GM19035 (cell line): ENCODE measurements around the gene PTPRD.

Experiments
- ATAC-seq: cut with Tn5 transposase; IDR thresholded peaks from one replicate; pipeline ENCODE4 v1.9.1; 2021; ENCODE audit not compliant: unreplicated experiment

The PTPRD gene

DNA sequence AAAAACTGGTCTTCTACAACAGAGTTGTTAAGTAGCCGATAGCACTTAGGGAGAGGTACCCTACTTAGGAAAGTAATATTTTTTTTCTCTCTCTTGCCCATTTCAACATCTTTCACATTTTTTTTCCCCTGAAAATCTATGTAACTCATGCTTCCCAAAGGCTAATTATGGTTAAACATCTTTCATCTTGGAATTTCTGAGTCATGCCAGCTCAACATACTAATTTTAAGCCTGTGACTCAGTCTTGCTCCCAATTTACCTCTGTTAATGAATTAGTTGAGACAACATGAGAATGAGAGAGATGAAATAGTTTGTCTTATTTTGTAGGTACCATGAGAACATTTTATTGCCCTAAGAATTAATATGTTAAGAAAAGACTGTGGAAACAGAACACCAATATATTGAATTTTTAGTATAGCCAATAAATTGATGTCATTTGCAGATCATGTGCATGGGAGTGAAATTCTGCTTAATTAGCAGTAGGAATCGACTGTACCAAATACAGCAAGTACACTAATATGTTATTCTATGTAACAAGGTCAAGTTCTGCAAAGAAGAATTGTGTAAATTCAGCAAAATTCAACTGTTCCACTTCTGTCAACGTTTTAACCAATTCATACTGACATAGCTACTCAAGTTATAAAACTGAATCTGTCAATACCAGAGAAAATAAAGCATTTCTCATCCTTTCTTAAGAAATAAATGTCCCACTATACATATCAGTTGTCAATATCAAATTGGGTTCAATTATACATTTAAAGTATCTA lies 550.0 kb downstream of the PTPRD start:
- no peak for ATAC-seq

DNA sequence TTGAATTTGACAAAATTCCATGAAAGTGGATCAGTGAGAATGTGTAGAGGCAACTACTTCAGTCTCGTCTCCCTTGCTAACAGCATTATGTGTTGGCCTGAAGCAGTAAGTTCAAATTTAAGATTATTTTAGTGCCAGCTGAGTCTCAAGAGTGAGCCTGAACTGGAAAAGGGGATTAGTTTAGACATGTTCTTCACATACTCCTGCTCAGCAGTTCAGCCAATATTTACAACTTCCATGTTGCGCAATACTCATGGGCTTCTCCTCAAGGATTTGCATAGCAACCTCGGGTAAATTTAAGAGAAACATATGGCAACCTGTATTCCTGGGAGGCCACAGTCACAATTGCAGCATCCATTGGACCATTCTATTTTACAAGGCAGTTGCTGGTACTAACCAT lies 553.8 kb downstream of the PTPRD start:
- no peak for ATAC-seq

DNA sequence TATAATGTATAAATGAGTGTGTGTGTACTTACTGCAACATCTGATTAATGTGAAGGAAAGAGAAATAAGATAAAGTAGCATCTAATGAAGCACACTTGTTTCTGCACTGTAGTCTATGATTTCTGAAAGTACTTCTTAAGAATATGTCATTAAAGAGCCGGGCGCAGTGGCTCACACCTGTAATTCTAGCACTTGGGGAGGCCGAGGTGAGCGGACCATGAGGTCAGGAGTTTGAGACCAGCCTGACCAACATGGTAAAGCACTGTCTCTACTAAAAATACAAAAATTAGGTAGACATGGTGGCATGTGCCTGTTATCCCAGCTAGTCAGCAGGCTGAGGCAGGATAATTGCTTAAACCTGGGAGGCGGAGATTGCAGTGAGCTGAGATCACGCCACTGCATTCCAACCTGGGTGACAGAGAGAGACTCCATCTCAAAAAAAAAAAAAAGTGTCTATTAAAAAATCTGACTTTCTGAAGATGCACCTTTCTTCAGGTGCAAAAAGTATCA lies 556.9 kb downstream of the PTPRD start:
- ATAC-seq: no peak

DNA sequence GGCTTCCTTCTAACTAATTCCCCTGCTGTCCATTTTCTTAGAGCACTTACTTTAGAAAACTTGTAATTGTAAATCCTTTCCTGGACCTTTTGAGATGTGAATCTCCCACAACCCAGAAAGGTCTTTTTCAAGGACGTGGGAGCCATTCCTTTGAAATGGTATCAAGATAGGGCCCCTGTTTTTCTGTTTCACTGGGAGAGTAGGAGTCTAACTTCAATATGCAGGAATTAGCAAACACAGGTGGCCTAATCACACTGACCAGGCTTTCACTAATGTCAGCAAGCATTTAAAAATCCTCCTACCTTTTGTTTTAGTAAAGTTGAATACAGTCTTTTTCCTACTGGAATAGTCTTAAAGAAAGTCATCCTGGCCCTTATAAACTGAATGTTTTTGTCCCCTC lies 558.3 kb downstream of the PTPRD start:
- ATAC-seq: no peak

DNA sequence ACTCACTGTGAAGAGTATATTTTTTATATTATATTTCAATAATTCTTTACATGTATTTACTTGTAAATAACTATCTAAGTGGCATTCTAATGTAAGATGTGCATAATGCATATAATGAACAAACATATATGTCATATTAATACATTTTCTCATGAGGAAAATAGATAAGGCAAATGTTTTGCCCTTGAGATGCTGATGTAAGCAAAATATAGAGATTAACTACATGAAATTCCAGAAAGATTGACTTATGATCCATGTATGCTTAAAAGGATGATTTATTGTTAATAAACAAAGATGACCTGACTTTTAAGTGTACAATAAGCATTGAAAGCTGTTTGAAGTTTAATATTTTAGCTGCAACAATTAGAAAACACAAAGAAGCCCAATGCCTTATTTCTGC lies 559.9 kb downstream of the PTPRD start:
- ATAC-seq: no peak

DNA sequence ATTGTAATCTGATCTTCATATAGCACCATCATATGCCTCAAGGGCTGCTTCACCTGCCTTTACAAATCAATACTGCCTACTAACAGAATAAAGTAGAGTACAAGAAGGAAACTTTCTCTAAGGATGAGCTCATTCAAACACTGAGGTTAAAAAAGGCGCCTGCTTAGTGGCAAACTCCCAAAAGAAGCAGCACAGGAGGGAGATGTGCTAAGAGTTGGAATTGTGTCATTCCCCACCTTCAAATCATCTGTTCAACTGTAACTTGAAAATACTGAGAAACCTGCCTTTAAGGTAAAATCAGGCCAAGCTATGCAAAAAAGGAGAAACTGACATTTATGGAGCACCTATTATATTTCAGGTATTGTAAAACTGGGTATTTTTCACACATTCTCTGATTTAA lies 560.6 kb downstream of the PTPRD start:
- no peak for ATAC-seq

DNA sequence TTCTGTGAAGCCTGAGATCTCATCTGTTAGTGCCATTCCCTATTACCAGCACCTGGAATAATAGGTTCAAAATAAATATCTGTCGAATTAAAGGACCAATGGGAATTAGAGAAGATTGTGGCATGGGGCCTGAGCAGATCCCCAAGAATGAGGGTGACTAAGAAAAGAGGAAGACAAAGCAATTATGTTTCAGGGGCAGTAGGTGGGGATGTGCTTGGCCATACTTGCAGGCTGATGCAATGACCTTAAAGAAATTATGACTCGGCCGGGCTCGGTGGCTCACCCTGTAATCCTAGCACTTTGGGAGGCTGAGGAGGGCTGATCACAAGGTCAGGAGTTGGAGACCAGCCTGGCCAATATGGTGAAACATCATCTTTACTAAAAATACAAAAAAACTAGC lies 562.8 kb downstream of the PTPRD start:
- ATAC-seq: no peak

DNA sequence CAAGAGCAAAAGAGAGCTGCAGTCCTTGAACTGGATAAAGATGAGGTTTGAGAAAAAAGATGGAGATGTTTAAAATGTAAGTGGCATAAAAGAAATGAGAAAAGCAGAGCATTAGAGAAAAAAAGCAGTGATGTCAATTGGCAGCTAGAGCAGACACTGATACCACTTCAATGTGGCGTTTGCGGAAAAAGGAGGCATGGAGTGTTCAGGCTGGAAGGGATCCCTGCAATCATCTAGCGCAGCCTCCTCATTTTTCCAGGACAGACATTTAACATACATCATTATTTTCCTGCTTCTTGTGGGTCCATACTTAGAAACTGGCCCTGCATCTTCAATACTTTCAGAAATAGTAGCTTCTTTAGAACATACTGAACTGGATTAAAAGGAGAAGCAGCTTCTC lies 563.8 kb downstream of the PTPRD start:
- ATAC-seq: no peak

DNA sequence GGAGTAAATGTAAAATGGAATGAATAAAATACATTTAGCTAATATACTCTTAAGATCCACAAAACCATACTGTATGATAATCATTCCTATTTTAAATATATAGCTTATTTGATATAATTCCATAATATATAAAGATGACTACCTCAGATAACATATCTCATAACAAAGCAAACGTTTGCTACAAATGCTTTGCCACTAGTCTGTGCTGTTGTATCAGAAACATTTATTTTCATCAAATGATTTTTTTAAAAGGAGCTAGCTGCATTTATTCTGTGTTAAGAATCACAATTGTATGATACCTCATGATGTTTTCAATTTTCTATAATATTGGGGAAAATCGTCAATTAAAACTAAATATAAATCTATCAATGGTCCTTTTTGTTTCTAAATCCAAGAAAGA lies 567.2 kb downstream of the PTPRD start:
- no peak for ATAC-seq

DNA sequence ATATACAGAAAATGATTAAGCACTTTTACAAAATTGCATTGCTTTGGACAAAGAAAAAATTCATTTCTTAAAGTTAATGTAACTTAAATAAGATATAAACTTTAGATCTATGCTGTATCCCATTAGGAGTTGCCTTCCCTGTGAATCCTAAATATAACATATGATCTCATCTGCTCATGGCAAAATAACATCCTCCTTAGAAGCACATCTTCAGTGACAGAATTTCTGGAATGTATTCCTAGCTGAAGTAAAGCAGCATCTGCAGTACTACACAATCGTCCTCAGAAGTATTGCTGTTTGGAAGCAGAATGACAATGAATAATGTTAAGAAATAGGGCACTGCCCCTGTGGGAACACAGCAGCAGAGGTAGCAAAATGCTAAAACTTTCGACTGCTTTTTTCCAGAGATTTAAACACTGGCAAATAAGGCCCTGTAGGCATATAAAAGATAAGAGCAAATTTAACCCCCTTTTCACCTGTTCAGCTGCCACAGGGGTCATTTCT lies 571.0 kb downstream of the PTPRD start:
- no peak for ATAC-seq

DNA sequence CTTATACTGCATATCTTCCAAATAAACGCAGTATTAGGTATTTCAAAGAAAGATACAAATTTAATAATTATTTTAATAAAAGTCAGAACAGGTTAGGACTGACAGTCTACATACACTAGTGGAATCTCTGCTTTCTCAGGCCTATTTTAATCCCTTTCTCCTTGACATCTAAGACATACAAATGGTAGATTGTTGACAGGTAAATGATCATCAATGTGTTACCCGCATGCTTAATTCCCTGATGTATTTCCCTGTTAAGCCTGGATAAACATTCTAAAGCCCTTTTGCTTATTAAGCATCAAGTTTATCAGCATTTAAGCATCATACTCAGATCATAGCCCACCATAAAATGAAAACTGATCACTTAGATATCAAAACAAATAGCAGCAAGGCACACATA lies 576.7 kb downstream of the PTPRD start:
- no peak for ATAC-seq

DNA sequence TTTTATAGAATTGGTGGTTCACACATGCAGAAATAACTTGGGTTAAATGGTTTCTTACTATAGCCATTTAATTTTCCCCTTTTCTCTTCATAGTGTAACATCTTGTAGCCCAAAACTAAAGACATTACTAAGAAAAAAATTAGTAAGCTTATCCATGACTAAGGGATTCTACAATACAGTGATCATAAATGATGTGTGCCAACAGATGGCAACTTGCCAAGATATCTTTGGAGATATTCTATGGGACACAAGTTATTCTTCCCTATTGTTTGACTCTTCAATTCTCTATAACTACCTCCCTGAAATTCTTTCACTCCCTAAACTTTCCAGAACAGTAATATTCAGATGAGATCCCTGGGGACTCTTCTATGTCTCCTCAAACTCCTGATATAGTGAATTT lies 580.6 kb downstream of the PTPRD start:
- no peak for ATAC-seq

DNA sequence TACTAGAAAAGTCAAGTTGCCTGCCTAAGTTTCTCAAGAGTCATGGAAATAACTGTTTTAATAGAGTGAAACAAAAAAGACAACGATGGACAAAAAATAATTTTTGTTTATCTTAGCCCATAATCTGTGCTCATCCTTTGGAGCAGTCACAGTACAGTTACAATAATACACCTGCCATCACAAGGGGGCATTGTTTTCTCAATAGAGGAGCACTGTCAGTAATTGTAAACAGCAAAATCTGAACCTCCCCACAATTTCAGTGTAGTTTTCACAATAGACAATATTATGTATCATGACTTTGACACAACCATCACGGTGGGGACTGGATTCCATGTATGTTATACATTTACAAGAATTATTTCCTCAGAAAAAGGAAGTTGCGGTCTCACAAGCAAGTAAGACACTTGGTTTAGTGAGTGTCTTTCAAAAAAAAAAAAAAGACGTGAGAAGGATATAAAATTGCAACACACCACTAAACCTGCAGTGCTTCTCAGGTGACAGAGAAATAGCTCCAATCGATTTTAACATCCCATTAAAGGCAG lies 586.3 kb downstream of the PTPRD start:
- ATAC-seq: no peak

DNA sequence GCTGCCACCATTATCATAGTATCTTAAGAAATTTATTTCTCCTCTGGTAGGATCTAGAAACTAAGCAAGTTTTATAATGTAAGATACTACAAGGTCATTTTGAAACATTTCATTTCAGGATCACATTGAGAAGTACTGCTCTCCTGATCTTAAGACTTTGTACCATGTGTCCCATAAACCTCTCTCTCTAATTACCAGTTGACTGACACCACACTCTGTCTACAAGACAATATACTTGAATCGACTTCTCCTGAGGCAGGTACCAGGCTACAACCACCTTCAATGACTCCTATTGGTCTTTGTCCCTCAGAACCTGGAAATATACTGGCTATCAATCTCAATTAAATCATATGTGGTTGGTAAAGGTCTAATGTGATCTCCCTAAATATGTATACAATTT lies 597.0 kb downstream of the PTPRD start:
- no peak for ATAC-seq

DNA sequence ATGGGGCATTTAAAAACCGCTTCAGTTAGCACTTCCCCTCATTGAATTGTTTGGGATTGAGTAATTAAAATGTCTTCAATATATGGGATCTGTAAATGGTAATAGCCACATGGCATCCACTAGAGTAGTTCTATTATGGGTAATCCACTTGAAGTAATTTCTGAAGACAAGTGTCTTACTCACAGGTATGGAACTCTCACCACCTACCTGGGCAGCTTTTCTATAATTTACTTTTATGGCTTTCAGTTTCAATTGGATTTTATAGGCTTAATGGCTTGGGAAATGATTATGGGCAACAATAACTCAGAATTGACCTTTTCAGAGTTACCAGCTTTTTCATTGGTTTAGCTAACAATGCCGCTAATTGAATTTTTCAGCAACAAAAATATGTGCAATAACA lies 597.9 kb downstream of the PTPRD start:
- ATAC-seq: no peak

DNA sequence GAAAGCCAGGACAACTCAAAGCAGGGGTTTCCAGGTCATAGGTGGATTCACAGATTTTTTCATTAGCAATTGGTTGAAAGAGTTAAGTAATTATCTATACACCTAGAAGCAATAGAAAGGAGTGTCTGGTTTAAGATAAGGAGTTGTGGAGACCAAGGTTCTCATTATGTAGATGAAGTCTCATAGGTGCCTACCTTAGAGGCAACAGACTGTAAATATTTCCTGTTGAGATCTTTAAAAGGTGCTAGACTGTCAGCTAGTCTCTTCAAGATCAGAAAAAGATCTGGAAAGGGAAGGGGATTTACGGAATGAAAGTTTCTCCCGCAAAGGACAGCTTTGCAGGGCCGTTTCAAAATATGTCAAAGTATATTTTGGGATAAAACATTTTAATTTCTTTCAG lies 603.4 kb downstream of the PTPRD start:
- ATAC-seq: no peak

DNA sequence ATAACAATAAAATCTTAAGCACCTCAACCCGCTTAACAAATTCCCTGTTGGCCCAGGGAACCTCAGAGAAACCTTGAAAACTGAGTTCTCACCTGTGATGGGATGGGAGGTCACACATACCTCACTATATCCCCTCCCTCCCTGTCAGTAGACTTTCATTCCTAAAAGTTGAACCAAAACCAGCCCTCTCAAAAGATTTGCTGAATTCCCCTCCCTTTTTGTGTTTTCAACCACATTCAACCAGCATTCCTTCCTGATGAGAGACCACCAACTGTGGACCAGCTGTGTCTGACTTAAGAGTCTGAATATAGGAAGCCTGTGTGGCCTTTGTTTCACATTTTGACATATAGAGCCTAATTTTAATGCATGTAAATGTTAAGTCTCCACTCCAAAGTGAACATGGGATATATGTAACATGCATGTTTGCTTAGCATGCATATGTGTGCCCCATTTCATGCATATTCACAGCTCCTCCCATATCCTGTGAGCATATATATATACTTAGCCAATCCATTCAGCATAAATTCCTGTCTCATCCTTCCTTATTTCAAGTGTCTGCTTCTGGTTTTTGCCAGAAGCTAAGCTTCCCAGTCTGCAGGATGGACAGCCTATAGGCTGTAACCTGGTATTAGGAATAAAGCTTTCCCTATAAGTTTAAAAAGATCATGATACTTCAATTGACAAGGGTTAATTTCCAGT lies 604.6 kb downstream of the PTPRD start:
- ATAC-seq: no peak

DNA sequence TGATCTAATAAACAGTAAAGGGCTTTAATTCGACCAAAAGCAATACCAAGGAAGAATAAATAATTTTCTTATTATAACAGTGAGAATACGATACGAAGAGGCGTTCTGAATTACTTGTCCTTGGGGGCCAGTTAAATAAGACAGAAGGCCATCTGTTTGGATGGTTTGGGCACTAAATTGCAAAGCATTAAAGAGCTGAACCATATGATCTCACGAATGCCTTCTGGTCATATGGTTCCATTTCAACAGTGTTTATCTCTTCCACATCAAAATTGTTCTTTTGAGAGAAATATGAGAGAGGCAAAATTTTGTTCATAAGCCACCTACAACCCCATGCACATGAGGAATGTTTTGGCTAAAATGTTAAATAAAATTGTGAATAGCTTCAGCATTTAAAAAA lies 605.4 kb downstream of the PTPRD start:
- no peak for ATAC-seq

DNA sequence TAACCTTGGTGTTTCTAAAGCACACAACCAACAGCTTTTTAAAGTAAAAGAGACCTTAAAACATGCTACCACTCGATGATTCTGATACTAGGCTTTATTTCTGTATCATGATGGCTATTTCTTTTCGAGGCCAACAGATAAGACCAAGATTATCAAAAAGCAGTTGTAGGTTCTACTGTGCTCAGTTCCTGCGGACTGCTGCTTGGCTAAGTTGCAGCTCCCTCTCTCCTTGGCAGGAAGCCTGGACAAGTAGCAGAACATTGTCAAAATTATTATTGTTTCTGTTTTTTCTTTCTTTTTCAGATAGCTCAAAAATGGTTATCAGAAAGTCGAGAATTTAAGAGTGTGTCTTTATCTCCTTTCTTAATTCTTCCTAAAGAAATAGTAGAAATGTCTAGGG lies 607.6 kb downstream of the PTPRD start:
- ATAC-seq: no peak

DNA sequence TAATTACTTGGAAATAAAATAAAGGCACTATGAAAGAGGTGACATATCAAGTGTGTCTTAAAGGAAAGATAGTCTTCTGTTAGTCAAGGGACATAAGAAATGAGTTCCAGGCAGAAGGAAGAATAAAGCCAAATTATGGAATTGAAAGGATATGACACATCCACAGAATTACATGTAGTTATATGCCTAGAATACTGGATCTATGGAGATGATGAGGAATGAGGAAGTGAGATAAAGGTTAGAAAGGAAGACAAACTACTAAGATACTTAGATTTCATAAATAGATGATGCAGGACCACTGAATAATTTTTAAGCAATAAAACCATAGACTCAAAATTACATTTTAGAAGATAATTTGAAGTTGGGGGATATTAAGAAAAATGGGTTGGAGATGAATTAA lies 609.8 kb downstream of the PTPRD start:
- ATAC-seq: no peak

DNA sequence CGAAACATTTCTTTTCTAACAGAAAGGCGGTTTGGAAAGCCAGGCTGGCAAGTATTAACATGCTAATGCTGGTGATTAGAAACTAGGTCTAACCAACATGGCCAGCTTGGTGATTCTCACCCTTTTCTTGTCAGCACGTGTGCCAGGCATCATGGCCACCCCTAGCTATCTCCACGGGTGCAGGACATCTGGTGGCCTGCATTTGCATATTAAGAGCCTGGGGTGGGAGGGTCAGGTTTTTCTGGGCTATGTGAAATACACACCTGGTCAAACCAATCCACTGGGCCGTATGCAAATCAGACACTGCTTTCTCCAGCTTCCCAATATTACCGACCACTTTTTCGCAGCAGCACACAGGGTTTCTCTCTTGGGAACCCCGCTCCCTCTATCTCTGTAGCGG lies 612.1 kb downstream of the PTPRD start:
- ATAC-seq: no peak
